Measurements from ENCODE around the gene CHST15.

CHST15 gene

GRCh38 chr10:123965973-123966895 is 127.2 kb downstream of the CHST15 start:
- no peak for DNase-seq (ENCODE audit: low read depth in 2 of 2)

DNA sequence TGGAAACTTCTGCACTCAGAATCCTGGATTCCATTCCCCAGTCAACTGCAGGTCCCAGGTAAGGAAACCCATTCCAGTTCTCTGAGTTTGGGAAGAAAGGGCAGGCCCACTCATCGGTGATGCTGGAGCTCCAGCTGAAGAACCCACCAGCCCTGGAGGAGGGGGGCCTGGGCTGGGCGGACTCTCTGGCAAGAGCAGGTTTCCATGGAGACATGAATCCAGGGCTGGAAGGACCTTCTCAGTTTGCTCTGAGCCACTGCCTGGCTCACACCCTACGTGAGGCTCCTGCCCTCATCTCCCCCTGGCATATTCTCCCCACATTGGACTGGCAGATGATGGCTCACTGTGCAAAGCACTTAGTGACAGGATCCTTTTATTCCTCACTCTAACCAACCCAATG is 128.4 kb downstream of the CHST15 start:
- no peak for DNase-seq (ENCODE audit: low read depth in 2 of 2)

DNA sequence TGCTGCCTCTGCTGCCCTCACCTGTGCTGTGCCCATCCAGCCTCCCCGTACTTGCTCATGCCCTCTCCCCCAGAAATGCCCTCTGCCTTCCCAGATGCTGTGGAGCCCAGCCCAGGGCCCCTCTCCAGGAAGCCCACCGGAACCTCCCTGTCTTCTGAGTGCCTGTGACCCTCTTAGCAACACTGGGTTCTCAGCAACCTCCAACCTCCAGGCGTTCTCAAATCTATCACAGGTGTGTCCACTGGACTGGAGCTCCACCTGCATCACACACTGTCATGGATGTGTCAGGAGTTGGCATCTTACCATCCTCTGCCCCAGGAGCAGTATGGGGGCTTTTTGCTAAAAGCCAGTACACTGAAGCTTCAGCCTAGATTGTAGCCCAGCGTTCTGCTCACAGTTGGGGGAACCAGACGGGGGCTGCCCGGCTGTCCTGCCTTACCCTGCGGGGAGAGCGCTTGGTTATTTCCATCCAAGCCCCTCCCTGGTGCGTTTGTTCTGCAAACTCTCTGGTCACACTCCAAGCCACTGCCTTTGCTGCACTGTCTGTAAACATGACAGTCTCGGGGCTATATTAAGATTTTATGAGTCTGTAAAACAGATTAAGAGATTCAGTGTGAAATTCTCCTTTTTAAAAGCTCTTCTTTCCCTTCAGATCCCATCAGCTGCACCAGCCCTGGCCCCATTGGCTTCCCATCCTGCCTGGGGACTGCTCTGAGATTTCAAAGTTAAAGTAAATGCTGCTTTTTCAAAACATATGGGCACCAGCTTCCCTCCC is 130.5 kb downstream of the CHST15 start:
- DNase-seq (ENCODE audit: low read depth in 2 of 2) = no peak

DNA sequence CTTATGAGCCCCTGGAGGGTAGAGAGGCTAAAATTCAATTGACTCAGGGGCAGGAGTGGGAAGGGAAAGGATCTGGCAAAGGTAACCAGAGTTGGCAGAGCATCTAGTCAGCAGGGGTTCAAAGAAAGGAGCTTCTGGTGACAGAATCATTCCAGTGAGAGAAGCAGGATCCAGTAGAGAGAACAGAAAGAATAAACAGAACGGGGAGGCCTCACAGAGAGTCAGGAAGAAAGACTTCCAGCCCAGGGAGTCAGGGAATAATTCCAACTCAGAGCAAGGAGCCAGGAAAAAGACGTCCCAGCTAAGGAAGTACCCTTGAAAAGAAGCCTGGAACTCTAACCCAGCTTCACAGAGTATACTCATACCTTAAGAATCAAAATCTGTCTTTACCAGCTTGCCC is 135.2 kb downstream of the CHST15 start:
- DNase-seq (ENCODE audit: low read depth in 2 of 2) = no peak

Data from stimulated activated CD8-positive, alpha-beta memory T cell treated with anti-CD3 and anti-CD28 coated beads, Interleukin-7, amount 100 ng/mL, for 1 hour (primary cell).